Glutamatergic neuron (in vitro differentiated cells): ENCODE data around the gene JDP2. TPM values are rescaled to one million over a fixed set of nuclear protein-coding genes. Genes with fewer than 3 reads are reported as not detected.

Experiments
- DNase-seq: peaks from one replicate; pipeline ENCODE4 v3.0.0; 2022
- H3K27ac Mint-ChIP-seq: one replicate; pipeline ENCODE4 v1.8.0; 2020; ENCODE audit warnings: mild to moderate bottlenecking, mixed read lengths, inconsistent platforms; ENCODE audit not compliant: unreplicated experiment
- H3K27me3 Mint-ChIP-seq: one replicate; pipeline ENCODE4 v1.8.0; 2020; ENCODE audit warnings: mild to moderate bottlenecking, moderate library complexity, mixed read lengths, inconsistent platforms; ENCODE audit not compliant: unreplicated experiment
- H3K36me3 Mint-ChIP-seq: one replicate; pipeline ENCODE4 v1.8.0; 2020; ENCODE audit warnings: mild to moderate bottlenecking, mixed read lengths, inconsistent platforms; ENCODE audit not compliant: unreplicated experiment
- H3K4me1 Mint-ChIP-seq: one replicate; pipeline ENCODE4 v1.8.0; 2020; ENCODE audit warnings: mild to moderate bottlenecking, low read depth, mixed read lengths, inconsistent platforms; ENCODE audit not compliant: unreplicated experiment
- H3K4me3 Mint-ChIP-seq: one replicate; pipeline ENCODE4 v1.8.0; 2020; ENCODE audit warnings: mild to moderate bottlenecking, mixed read lengths, inconsistent platforms; ENCODE audit not compliant: unreplicated experiment
- H3K9me3 Mint-ChIP-seq: one replicate; pipeline ENCODE4 v1.8.0; 2020; ENCODE audit warnings: mild to moderate bottlenecking, moderate library complexity, mixed read lengths, inconsistent platforms; ENCODE audit not compliant: unreplicated experiment
- CTCF ChIP-seq: fragments of 200-600 bp; sonication (generic); IDR thresholded peaks from one replicate; pipeline ENCODE4 v1.5.0; 2021; ENCODE audit not compliant: partially characterized antibody, unreplicated experiment
- total RNA-seq: library from RNA; stranded (reverse); fragmentation: NEBNext Ultra II Directional; extraction: Animal tissue kit (Norgen Biotek cat#: 25700); gene quantifications from one replicate; pipeline ENCODE4 v1.2.1, GENCODE V29; 2021; ENCODE audit not compliant: unreplicated experiment

Gene JDP2
- total RNA-seq, 1 donor from 2014 or later, result 5.7 TPM

GRCh38 chr14:75487155-75487671 lies 59.4 kb downstream of the JDP2 start:
- Mint-ChIP-seq H3K4me1 (no peaks in the 10 kb centered on the region), H3K9me3 (no peaks in the 10 kb centered on the region), H3K4me3 (no peak overlapping the region), H3K27me3 (no peaks in the 10 kb centered on the region), H3K27ac (no peak overlapping the region), H3K36me3 (no peaks in the 10 kb centered on the region)
- TF ChIP-seq CTCF, result no peak
- no peak for DNase-seq

- Mint-ChIP-seq H3K27ac (no peak overlapping the region), H3K9me3 (no peaks in the 10 kb centered on the region), H3K27me3 (no peaks in the 10 kb centered on the region), H3K4me3 (no peak overlapping the region), H3K4me1 (no peaks in the 10 kb centered on the region), H3K36me3 (no peaks in the 10 kb centered on the region)
- no peak for DNase-seq
- TF ChIP-seq CTCF, result no peak
Measured at GRCh38 chr14:75489480-75489837, 61.6 kb downstream of the JDP2 start.

GRCh38 chr14:75491376-75491978 lies 63.7 kb downstream of the JDP2 start:
- no peaks in the 10 kb centered on the region for H3K4me1 Mint-ChIP-seq

GRCh38 chr14:75492832-75493591 lies 65.2 kb downstream of the JDP2 start:
- H3K27ac Mint-ChIP-seq, result no peak overlapping the region
- DNase-seq, result no peak
- H3K36me3 Mint-ChIP-seq, result no peaks in the 10 kb centered on the region
- H3K4me1 Mint-ChIP-seq, result no peaks in the 10 kb centered on the region
- H3K4me3 Mint-ChIP-seq, result no peak overlapping the region
- peaks cover 3% of the 10 kb centered on the region for H3K9me3 Mint-ChIP-seq
- TF ChIP-seq CTCF, result no peak
- H3K27me3 Mint-ChIP-seq, result peaks cover 2% of the 10 kb centered on the region

More at GRCh38 chr14:75491376-75491978, 63.7 kb downstream of the JDP2 start:
- Mint-ChIP-seq H3K4me3 (no peak overlapping the region), H3K36me3 (no peaks in the 10 kb centered on the region), H3K27me3 (no peaks in the 10 kb centered on the region), H3K27ac (no peak overlapping the region), H3K9me3 (no peaks in the 10 kb centered on the region)
- DNase-seq, result no peak
- TF ChIP-seq CTCF, result no peak

GRCh38 chr14:75493592-75494087 lies 65.8 kb downstream of the JDP2 start:
- peaks cover 3% of the 10 kb centered on the region for H3K9me3 Mint-ChIP-seq
- no peak for DNase-seq
- peaks cover 2% of the 10 kb centered on the region for H3K27me3 Mint-ChIP-seq
- no peak for TF ChIP-seq CTCF
- no peak overlapping the region for H3K4me3 Mint-ChIP-seq
- no peak overlapping the region for H3K27ac Mint-ChIP-seq
- H3K36me3 Mint-ChIP-seq, result no peaks in the 10 kb centered on the region
- no peaks in the 10 kb centered on the region for H3K4me1 Mint-ChIP-seq
